GM18858 (cell line): ENCODE measurements around the gene ZDHHC5.
"Not testable (repeated sequence)": the region's sequence is repeated elsewhere in the genome, so short reads cannot be mapped to it uniquely, and the experiment has no call there.

Source experiments
- ATAC-seq: cut with Tn5 transposase; IDR thresholded peaks from one replicate; pipeline ENCODE4 v1.9.1; 2021; ENCODE audit not compliant: unreplicated experiment

ZDHHC5 gene

DNA sequence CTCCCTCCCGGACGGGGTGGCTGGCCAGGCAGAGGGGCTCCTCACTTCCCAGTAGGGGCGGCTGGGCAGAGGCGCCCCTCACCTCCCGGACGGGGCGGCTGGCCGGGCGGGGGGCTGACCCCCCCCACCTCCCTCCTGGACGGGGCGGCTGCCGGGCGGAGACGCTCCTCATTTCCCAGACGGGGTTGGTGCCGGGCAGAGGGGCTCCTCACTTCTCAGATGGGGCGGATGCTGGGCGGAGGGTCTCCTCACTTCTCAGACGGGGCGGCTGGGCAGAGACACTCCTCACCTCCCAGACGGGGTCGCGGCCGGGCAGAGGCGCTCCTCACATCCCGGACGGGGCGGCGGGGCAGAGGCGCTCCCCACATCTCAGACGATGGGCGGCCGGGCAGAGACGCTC, 48.8 kb downstream of the ZDHHC5 start:
- not testable (repeated sequence) for ATAC-seq

DNA sequence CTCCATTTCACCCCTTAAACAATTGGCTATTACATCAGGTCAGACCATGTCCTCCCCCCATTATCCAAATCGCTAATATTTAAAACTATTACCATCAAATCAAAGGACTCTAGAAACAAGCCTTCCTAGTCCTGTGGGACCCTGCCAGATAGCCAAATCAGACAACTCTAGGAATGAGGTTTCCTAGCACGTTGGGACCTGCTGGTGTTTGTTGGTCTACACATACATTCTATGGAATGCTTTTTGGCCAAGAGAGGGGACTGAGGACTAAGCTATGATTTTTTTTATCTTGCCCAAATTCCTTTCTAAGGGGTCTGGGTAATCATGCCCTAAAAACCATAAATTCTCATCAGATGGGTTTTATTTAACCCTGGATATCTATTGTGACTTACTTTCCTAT, 59.3 kb downstream of the ZDHHC5 start:
- no peak for ATAC-seq

DNA sequence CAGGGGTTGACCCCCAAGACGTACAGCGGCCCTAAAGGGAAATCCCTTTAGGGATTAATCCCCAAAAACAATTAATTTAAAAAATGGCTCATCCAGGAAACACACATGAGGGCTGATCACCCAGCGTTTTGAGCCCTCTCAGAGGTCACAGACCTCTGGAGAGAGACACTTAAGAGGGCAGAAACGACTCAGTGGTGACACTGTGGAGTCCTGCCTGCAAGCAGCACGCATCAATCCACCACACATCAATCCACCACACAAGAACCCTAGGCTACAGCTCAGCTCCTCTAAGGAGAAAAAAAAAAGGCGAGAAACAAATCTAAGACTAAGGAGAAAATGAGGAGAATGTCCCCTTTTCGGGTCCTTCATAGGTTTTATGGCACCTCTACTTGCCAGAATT, 60.9 kb downstream of the ZDHHC5 start:
- ATAC-seq: no peak

DNA sequence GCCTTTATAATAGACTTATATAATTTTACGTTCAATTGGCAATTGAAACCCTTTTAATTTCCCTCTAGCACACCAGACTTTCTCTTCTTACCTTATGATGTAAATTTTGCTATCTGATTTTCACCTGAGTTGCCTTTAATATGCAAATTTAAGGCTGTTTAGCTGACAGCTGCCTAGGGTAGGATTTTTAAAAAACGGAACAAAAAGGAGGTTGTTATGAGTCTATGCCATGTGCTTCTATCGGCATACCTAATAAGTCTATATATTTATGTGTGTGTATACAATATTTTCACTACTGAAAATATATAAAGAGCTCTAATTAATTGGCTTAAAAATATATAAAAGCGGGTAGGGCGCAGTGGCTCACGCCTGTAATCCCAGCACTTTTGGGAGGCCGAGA, 61.6 kb downstream of the ZDHHC5 start:
- ATAC-seq: no peak

DNA sequence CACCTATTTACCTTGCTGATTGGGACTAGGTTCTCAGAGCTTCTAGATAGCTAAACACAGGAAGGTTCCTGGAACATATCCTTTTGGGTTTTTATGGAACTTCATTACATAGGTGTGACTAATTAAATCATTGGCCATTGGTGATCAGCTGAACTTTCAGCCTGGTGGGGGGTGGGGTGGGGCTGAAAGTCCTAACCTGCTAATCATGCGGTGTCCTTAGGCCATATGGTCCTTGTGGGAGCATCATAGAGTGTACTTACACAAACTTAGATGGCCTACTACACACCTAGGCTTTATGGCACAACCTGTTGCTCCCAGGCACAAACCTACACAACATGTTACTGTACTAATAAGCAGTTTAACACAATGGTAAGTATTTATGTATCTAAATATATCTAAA, 64.7 kb downstream of the ZDHHC5 start:
- no peak for ATAC-seq

DNA sequence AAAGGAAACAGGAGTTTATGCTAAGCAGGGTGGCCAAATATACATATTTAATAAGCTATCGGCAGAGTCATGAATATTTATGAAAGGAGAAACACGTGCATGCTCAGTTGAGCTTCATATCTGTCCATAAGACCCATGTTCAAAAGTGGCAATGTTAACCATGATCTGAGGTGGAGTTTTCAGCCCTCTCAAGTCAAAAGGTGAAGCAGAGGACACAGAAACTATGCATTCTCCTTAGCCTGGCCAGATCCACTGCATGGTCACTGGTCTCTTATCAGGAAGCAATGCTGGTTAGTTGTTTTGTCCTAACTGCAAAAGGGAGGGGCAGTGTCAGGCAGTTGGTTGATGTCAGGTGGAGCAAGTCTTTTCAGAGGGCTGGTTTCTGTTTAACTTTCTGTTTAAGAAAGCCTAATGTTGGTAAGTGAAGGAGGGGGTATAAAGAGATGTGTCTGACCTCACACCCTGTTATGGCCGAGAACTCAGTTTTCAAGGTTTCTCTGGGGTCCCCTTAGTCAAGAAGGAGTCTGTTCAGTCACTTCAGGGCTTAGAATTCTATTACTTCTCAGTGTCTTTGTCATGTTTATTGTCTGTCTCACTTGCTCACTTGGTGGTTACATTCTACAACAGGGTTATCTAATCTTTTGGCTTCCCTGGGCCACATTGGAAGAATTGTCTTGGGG, 67.8 kb downstream of the ZDHHC5 start:
- no peak for ATAC-seq

DNA sequence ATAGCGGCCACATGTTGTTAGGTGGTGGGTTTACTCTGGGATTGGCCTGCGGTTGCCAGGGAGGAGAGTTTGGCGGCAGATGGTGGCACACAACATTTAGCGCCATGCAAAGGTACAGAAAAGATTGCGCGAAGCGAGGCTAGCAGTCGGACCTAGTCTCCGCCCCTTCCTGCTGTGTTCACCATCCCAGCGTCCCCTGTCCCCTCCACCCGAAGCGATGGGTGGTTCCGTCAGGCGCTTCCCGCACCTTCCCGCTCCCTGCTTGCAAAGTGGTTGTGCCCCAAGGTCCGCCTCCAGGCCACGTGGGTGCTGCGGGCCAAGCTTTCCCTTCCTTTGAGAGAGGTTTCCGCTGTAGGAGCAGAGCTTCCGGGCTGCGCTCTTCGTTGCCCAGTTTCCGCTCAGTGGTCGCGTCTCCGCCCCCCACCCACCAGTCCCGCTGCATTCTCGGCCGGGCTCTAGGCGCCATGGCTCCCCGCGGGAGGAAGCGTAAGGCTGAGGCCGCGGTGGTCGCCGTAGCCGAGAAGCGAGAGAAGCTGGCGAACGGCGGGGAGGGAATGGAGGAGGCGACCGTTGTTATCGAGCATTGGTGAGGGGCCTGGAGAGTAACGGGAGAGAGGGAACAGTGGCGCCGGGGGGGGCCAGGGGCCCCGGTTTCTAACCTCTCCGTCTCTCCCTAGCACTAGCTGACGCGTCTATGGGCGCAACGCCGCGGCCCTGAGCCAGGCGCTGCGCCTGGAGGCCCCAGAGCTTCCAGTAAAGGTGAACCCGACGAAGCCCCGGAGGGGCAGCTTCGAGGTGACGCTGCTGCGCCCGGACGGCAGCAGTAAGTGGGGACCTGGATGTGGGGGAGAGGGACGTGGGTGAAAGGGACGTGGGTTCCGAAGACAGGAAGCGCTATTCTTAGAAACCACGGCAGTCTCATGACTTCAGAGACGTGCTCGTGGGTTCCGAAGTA, 73.5 kb downstream of the ZDHHC5 start, which contains the start of gene SELENOH:
SELENOH (plus strand) TSS at position 360 of the 955 bp plus-strand sequence; CDS start at position 465, 105 bp downstream.
- ATAC-seq: peak; percentile 88

DNA sequence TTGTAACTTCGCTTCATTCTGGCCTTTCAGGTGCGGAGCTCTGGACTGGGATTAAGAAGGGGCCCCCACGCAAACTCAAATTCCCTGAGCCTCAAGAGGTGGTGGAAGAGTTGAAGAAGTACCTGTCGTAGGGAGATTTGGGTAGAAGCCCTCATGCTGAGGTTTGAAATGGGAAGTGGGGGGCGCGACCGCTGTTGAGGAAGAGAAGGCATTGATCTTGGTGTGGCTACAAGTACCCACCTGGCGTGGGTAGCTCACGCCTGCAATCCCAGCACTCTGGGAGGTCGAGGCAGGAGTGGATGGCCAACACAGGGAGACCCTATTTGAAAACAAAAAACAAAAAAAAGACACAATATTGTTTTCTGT, 74.2 kb downstream of the ZDHHC5 start:
- ATAC-seq: no peak

DNA sequence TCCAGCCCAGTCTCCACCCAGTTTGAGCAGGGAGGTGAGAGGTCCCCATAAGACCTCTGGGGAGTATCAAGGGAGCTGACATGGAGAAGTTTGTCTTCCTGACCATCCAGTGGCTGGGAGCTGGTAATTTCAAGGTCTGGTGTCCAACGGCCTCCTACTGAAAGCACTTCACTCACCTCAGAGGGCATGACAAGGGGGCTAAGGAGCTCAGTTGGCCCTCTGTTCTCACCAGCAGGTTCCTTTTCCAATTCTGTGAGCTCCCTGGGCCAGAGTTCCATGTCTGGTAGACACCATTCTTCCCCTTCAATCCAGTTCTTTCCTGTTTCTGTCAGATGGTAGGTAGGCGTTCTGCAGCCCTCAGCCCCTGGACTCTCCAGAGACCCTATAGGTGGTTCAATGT, 76.4 kb downstream of the ZDHHC5 start:
- no peak for ATAC-seq

DNA sequence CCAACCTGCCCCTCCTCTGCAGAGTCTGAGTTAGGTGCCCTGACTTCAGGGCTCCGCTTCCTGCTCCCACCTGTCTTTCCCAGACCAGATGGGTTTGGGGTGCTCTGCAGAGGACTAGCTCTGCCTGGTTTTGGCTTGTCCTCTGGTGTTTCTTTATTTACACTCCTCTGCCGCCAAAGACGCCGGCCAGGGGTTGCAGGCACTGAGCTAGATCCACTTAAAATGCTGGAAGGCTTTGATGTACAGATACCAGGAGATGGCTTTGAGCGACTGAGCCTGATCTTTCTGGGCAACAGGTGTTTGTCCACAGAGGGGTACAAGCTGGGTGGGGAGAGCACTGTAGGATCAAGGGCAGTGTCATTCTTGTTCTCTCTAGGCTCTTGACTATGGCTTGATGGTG, 77.3 kb downstream of the ZDHHC5 start:
- ATAC-seq: no peak

DNA sequence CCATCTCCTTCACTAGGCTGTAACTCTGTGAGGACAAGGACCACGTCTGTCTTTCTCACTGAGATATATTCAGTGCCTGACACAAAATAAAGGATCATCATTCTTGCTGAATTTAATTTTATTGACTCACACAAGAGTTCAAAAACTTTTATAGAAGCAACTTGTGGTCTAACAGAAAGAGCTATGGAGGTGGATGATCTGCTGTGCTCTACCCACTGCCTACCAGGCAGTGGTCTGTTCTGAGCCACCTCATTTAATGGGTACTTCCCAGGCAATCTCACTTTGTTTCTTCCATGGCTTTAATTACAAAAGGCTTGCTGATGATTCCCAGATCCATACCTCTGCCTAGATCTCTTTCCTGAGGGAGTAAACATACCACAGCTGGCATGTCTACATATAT, 79.0 kb downstream of the ZDHHC5 start:
- no peak for ATAC-seq
